Activated CD8-positive, alpha-beta memory T cell treated with anti-CD3 and anti-CD28 coated beads, Interleukin-2, amount 50 U/mL, for 1 hour (primary cell): ENCODE measurements around the gene RNF150.
"Not testable (repeated sequence)": the region's sequence is repeated elsewhere in the genome, so short reads cannot be mapped to it uniquely, and the experiment has no call there.

Source experiments
- DNase-seq: peaks from one replicate; pipeline ENCODE4 v3.0.0-alpha.2; 2020; ENCODE audit errors: extremely low read depth

RNF150 gene

DNA sequence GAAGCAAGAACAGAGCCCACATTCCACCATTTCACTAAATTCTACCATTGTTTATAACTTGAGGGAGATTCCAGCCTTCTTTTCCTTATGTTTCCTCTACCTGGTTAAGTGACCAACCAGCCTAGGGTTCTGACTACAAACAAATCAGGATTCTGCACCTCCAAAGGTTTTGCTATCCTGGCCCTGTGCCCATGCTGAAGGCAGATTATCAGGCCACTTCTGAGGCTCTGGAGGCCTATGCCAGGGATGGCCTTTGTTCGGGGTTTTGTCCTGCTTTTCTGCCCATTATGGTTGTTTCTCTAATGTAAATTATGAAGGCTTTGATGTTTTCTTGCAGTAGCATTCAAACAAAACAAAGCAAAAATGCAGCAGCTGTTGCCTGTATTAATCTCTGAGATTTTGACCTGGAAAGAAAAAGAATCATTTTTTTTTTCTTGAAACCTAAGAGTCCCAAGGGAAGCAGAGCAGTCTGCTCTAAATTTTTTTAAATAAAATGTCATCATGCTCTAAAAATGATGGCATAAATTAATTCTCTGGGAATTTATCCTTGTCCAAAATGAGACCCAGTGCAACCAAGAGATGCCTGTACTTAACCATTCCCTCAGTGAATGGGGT lies 55.6 kb downstream of the RNF150 start:
- DNase-seq, result no peak

DNA sequence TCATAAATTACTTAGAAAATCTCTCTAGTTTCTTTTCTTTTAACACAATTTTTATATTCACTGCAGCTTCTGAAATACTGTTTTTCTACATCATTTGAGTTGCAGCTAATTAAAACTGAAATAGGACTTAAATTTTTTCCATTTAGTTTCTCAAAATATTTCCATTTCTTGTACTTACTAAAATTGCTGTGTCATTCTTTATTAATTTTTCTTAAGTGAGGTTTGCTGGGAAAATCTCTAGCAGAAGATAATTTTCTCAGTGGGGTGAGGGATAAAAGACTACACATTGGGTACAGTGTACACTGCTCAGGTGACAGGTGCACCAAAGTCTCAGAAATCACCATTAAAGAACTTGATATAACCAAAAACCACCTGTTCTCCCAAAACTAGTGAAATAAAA lies 57.7 kb downstream of the RNF150 start:
- DNase-seq, result no peak

DNA sequence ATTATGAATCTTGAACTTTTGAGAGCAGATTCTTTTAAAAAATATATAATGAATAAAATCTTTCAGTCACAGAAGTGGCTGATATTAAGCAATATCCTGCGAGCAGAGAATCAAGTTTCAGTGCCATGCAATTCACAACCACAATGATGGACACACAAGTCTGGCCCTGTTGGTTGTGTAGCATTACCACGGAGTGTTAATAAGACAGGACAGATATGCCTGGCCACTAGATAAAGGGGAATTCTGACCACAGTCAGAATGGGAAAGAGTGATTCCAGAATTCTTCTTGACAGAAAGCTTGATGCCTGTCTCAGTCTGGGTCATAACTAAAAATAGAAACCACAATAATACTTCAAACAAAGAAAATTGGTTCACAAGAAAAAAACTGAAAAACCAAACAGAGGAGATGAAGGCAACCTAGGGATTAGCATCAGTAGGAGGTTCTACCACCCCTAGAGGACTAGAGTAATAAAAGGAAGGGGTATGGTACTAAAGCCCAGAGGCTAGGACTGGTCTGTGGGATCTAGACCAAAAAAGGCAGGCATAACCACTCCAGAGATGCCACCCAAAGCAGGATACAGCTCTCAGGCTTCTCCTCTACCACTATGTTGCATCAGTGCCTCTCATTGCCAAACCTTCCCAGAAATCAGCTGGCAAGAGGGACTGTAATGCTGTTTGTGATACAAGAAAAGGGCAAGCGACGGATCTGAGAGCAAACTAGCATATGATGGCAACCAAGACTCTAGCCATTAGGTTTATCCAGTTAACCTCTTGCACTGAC lies 59.0 kb downstream of the RNF150 start:
- no peak for DNase-seq

DNA sequence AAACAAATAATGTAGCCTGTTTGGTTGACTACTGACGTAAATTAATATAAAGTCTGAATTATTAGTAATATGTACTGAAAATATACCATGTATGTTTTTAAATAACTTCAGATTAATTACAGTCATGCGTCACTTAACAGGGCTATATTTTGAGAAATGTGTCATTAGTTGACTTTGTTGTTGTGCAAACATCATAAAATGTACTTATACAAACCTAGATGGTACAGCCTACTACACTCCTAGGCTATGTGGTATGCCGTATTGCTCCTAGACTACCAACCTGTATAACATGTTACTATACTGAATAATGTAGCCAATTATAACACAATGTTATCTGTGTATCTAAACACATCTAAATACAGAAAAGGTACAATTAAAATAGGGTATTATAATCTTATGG lies 66.6 kb downstream of the RNF150 start:
- no peak for DNase-seq

DNA sequence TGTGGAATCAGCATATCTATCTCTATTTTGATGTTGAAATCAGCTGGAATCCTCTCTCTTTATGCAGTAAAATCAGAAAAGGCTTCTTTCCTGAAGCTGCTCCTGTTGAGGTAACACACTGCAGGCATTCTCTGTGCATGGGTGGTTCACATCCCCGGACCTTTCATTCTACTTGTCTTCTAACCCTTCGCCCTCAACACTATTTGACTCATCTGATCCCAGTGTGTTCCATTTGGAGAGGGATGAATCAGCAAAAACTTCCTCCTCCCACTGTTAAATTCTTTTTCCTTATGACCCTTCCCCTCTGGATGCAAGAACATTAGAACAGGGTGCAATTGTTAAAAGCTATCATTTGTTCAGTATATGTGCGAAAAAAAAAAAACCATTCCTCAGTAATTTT lies 67.4 kb downstream of the RNF150 start:
- no peak for DNase-seq

DNA sequence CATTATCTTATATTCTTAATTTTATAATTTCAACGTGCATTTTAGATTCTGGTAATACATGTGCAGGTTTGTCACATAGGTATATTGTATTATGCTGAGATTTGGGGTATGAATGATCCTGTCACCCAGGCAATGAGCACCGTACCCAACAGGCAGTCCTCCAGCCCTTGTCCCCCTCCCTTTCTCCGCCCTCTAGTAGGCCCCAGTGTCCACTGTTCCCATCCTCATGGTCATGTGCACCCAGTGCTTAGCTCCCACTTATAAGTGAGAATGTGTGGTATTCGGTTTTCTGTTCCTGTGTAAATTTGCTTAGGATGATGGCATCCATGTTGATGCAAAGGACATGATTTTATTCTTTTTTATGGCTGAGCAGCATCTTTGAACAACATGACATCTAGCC lies 70.6 kb downstream of the RNF150 start:
- DNase-seq, result no peak

DNA sequence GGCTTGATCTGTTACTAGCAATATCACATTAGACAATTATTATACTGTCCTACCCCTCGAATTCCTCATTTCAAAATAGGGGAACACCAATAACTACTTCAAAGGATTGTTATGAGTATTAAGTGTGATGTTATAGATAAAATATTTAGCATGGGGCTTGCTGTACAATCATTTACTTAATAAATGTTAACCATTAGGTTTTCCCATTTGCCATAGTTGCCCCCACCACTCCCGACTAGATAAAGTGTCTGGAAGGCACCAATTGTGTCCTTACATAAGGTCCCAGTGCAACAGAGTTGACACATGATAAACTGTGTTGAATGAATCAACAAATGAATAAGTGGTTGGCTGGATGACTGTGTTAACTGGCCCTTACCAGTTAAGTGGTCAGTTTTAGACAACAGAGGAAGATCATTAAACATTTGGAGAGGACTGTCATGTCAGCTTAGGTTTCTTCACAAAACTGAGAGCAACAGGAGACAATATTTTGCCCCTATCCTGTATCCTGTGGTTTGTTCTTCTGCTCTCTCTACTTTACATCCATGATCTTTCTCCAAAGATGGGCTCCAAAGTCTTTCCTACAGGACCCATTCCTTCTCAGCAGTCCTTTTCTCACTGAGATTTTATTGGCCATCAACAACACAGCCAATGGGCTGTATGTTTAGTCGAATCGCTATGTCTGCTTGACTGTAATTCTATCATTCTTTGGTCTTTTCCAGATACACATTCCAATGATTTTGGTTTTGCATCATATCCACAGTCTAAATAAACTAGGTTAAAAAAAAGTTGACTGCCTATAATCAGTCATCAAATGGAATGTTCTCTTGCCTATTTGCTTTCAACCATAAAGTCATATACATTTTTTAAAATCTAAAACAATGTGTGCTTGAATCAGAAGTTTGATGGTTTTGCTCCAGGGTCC lies 74.4 kb downstream of the RNF150 start:
- no peak for DNase-seq

DNA sequence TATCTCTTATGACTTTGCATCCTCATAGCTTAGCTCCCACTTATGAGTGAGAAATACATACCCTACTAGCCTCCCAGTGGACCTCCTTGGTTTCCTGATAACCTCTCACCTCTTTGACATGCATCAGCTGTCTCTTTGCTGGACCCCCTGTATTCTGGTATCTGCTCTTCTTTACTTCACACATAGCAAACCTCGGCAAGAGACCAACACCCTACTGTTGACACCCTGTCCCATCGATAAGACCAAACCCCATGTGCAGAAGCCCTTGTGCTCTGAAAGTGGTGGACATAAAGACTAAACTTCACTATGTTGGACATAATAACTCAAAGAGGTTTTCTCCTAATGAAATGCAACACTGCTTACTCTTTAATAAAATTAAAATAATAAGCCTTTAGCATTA lies 75.7 kb downstream of the RNF150 start:
- DNase-seq, result no peak

DNA sequence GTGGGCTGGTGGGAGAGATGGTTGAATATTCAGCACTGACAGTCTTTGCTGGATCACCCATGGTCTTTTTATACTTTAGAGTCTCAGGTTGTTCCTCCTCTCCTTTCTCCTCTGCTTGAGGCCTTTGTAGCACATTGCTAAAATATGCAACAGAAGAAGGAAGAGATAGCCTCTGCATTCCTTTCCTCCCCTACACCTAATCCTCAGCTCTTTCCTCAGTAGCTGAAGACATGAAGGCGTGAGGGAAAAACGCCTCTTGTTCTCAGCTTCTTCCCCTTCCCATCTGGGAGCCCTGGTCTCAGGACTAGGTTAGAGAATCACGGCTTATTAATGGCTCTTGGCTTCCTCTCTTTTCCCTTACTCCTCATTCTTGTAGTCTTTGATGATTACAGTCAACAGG lies 76.8 kb downstream of the RNF150 start:
- DNase-seq, result no peak

DNA sequence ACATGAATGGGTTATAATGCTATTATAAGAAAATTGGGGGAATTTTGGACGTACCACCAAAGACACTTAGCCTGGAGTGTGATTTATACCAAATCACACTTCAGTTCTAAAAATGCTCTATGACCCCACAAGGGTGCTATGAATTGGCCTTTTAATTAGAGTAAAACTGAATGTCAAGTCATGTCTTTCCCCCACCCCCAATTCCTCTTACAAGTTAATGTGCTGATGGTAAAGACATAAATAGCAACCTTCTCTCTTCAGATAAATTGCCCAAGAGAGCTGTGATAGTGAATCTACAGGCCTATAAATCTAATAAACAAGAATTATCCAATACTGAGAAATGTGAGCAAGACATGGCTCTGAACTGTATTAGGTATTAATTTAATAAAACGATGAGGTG lies 78.8 kb downstream of the RNF150 start:
- DNase-seq, result no peak

DNA sequence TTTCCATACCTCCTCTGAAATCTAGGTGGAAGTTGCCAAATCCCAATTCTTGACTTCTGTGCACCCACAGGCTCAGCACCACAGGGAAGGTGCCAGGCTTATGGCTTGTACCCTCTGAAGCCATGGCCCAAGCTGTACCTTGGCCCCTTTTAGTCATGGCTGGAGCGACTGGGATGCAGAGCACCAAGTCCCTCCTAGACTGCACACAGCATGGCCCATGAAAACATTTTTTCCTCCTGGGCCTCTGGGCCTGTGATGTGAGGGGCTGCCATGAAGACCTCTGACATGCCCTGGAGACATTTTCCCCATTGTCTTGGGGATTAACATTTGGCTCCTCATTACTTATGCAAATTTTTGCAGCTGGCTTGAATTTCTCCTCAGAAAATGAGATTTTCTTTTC lies 82.3 kb downstream of the RNF150 start:
- not testable (repeated sequence) for DNase-seq

DNA sequence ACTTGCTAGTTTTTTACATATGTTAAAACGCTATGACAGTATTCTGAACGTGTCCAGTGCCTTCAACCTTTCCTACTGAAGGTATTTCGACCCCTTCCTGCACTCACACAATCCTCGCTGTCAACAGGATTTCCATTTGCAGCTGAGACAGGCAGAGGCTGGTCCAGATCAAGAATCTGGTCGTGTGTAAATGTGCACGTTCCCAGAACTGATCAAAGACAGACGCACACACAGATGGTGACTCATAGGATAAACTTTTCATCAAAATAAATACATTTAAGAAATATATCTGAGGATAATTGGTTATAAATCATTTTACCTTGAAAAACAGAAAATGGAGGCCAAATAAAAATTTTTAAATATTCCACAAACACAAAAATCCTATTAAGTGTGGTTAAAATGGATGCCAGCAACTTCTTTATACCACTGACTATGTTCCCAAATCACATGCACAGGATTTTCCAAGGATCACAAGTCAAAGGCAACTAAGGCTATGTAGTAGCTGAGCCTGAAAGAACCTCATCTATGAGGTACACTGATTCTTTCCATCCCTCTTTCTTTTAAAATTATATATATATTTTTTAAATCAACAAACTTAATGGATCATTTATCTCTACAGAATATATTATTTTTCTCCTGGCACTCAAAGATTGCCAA lies 85.9 kb downstream of the RNF150 start:
- DNase-seq, result no peak

DNA sequence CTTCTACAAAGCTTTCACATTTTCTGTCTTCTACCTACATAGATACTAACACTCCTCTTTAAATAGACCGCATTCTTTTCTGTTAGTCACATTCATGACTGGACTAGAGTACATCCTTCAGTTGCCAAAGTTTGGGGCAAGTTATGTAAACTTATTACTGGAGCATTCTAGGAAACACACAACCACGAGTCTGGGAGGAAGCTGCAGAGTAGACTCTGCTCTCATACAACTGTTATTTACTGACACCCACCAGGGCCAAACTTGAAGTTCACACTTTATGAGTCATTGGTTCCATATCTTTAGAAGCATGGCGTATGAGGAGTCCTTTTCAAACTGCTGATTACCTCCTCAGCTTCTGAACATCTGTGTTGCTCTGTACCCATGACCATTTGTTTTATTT lies 87.0 kb downstream of the RNF150 start:
- no peak for DNase-seq

DNA sequence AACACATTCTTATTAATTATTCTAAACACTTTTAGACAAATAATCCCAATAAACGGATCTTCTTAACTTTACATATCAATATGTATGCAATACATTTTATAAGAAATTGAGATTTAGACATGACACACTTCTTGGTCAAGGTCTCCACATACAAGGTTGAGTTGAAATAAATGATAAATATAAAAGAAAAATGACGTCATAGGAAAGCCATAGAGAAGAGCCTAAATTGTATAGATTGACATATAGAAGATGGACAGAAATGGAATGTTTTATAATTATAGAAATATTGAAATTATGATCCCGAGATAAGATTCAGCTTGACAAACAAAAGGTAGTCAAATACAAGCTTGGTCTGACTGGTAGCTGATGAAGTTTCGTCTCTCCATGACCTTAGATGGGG lies 87.4 kb downstream of the RNF150 start:
- DNase-seq, result no peak

DNA sequence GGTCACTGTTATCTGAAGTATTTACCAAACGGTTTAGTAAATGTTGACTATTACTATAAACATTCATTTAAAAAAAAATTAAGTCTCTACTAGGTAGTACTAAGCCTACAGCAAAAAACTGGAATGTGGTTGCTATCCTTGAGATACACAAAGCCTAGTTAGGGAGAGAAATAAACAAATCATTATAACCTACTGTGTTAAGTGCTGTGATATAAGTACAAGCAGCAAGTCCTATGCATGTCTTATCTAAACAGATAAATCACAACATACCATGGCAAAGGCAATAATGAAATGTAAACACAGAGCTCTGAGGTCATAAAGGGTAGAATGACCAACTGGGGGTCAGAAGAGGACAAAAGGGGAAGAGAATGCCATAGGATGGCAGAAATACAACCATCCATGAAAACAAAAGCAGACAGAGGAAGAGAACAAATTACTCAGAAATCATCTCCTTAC lies 92.2 kb downstream of the RNF150 start:
- DNase-seq, result no peak

DNA sequence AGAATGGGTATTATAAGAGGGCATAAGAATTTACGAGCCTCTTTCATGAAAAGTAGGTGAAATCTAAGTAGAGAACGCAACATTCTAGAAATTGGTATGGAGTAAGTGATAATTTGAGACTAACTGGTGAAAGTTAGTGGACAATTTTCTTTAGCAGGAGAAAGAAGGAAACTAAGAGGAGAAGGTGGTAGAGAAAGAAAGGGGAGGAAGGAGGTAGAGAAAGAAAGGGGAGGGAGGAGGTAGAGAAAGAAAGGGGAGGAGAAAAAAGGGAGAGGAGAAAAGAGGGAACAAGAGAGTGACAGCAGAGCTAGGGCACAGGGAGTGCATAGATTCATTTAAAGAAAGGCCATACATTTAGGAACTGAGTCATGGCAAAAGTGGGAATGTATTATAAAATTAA lies 94.1 kb downstream of the RNF150 start:
- DNase-seq, result no peak

DNA sequence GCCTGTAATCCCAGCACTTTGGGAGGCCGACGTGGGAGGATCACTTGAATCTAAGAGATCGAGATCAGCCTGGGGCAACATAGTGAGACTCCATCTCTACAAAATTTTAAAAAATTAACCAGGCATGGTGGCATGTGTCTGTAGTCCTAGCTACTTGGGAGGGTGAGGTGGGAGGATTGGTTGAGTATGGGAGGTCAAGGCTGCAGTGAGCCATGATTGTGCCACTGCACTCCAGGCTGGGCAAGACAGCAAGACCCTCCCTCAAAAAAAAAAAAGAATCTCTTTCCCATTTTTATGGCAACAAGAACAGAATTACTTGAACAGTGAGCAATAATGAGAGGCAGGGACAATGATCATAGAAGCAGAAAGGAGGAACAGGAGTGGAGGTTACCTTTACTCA lies 94.8 kb downstream of the RNF150 start:
- no peak for DNase-seq

DNA sequence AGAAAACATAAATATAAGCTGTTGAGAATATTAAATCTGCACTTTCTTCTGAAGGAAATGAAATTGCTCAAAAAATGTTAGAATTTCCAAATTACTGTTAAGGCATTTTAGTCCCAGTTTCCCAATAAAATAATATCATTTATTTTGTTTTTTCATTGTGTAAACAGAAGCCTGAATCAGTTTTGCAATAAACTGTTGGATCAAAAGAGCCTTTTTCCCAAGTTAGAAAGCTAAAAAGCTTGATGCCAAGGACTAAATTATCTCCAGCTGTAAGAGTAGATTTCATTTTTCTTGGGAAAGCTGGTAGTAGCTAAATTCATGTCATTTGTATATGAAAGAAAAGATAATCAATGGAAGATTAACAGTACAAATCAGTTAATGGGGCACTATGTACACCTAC lies 95.8 kb downstream of the RNF150 start:
- no peak for DNase-seq

DNA sequence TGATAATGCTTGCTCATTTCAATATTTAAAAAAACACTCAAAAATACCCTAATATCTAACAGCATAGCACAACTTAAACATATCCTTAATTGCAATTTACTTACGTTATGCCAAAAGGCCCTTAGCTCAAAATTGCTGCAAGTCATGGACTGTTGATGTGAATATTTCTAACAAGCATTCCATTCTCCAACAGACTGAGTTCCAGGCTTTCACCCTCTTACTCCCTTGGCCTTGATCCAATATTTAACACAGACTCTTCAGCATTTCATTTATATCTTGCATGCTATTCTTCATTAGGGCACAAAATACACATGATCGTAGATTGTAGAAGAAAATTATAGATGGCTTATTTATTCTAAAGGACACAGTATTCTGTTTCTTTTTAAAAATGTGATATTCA lies 96.5 kb downstream of the RNF150 start:
- no peak for DNase-seq

DNA sequence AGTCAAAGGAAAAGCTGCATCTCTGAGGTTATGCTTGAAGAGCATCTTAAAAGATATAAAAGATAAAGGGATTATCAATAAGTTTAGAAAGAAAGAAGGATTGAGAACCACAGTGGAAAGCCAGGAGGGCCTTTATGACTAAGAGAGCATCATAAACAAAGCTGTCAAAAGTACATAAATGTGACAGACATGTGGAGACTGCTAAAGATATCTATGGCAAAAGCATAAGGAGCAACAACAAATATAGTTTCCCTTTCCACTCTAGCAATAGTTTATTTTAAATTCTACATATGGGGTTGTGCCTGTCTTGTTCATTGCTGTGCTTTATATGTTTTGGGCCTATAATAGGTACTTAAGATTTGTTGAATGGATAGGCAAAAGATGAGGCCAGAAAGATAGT lies 97.3 kb downstream of the RNF150 start:
- DNase-seq, result no peak

DNA sequence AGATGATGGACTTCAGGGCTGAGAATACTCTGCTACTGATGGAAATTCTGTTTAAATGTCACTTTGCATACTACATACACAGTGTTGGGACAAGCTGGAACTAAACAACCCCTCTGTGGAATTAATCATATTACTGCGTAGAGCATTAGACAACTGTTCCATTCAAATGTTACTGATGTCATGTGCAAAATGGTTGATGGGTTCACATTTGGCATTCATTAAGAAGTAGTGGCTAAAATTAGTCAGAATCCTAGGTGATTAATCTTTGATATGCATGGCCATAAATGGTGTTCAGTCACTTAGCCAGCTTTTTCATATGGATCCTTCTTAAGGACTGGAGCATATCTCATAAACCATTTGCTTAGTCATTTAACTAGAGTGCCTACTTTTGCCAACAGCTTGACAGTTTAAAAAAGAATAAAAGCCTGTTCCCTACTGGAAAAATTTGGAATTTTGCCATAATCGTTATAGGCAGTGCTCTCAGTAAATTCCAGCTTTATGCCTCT lies 105.2 kb downstream of the RNF150 start:
- no peak for DNase-seq

DNA sequence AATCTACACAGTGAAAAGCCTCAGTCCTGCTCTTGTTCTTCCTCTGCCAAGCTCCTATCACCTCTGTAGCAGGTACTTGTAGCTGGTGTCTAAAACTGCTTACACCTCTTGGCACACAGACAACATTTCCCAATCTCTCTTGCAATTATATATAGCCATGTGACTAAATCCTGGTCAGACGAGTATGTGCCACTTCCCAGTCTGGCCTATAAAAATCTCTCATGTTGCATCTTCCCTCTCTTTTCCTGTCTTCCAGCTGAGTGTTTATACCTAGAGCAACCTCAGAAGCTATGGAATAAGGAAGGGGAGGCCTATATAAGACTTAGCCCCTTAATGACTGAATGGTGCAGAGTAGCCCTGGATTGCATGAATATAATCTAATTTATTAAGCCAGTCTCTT lies 105.8 kb downstream of the RNF150 start:
- DNase-seq, result no peak
